Measurements from ENCODE around the gene LRRC27.

Gene LRRC27

DNA sequence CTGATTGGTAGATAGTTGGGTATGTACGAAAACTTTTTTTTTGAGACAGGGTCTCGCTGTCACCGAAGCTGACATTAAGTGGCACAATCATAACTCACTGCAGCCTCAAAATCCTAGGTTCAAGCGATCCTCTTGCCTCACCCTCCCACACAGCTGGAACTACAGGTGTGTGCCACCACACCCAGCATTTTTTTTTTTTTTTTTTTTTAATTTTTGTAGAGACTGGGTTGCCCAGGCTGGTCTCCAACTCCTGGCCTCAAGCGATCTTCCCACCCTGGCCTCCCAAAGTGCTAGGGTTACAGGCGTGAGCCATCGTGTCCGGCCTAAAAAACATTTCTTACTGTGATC lies 1.5 kb upstream of the LRRC27 start (continued):
- TF ChIP-seq, protein P1, sequence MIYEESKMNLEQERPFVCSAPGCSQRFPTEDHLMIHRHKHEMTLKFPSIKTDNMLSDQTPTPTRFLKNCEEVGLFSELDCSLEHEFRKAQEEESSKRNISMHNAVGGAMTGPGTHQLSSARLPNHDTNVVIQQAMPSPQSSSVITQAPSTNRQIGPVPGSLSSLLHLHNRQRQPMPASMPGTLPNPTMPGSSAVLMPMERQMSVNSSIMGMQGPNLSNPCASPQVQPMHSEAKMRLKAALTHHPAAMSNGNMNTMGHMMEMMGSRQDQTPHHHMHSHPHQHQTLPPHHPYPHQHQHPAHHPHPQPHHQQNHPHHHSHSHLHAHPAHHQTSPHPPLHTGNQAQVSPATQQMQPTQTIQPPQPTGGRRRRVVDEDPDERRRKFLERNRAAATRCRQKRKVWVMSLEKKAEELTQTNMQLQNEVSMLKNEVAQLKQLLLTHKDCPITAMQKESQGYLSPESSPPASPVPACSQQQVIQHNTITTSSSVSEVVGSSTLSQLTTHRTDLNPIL (CRISPR knock-in tag; IDR thresholded peaks at IDR 0.05; ENCODE audit: low read depth), result no peak
- TF ChIP-seq, protein P2, sequence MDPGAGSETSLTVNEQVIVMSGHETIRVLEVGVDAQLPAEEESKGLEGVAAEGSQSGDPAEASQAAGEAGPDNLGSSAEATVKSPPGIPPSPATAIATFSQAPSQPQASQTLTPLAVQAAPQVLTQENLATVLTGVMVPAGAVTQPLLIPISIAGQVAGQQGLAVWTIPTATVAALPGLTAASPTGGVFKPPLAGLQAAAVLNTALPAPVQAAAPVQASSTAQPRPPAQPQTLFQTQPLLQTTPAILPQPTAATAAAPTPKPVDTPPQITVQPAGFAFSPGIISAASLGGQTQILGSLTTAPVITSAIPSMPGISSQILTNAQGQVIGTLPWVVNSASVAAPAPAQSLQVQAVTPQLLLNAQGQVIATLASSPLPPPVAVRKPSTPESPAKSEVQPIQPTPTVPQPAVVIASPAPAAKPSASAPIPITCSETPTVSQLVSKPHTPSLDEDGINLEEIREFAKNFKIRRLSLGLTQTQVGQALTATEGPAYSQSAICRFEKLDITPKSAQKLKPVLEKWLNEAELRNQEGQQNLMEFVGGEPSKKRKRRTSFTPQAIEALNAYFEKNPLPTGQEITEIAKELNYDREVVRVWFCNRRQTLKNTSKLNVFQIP (CRISPR knock-in tag; IDR thresholded peaks at IDR 0.05; ENCODE audit: borderline replicate concordance, low read depth), result no peak
- TF ChIP-seq ZNF565 (CRISPR knock-in tag; conservative IDR thresholded peaks at IDR 0.05; ENCODE audit: low read depth) (no peak), ZFP3 (CRISPR knock-in tag; IDR thresholded peaks at IDR 0.05) (no peak), ESRRG (CRISPR knock-in tag; IDR thresholded peaks at IDR 0.05) (no peak), TCF4 (CRISPR knock-in tag; IDR thresholded peaks at IDR 0.05; ENCODE audit: borderline replicate concordance) (no peak), CSDC2 (CRISPR knock-in tag; IDR thresholded peaks at IDR 0.05) (no peak), ZC3H10 (CRISPR knock-in tag; IDR thresholded peaks at IDR 0.05) (no peak)
- TF ChIP-seq, protein P3, sequence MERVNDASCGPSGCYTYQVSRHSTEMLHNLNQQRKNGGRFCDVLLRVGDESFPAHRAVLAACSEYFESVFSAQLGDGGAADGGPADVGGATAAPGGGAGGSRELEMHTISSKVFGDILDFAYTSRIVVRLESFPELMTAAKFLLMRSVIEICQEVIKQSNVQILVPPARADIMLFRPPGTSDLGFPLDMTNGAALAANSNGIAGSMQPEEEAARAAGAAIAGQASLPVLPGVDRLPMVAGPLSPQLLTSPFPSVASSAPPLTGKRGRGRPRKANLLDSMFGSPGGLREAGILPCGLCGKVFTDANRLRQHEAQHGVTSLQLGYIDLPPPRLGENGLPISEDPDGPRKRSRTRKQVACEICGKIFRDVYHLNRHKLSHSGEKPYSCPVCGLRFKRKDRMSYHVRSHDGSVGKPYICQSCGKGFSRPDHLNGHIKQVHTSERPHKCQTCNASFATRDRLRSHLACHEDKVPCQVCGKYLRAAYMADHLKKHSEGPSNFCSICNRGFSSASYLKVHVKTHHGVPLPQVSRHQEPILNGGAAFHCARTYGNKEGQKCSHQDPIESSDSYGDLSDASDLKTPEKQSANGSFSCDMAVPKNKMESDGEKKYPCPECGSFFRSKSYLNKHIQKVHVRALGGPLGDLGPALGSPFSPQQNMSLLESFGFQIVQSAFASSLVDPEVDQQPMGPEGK (CRISPR knock-in tag; IDR thresholded peaks at IDR 0.05; ENCODE audit: borderline replicate concordance), result no peak

DNA sequence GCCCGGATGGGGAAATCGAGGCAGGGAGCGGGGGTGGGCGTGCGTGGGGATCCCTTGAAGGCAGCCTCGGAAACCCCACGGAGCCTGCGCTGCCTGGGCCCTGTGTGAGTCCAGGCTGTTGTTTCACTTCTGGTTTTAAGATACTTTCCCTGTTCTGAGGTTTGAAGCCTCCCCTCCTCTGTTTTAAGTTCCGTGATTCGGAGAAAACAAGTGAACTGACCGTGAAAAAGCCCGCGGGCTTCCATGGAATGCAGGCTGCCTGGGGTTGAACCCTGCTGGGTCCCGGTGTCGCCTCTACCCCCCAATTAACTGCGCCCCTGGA lies 401 bp downstream of the LRRC27 start:
- TF ChIP-seq ZC3H10 (CRISPR knock-in tag; IDR thresholded peaks at IDR 0.05) (no peak), PPARA (CRISPR knock-in tag; IDR thresholded peaks at IDR 0.05; ENCODE audit: borderline replicate concordance) (no peak), BACH2 (CRISPR knock-in tag; IDR thresholded peaks at IDR 0.05; ENCODE audit: borderline replicate concordance) (no peak), ESRRG (CRISPR knock-in tag; IDR thresholded peaks at IDR 0.05) (no peak), RARB (CRISPR knock-in tag; IDR thresholded peaks at IDR 0.05) (no peak), ZNF8 (CRISPR knock-in tag; IDR thresholded peaks at IDR 0.05) (no peak), ZFP3 (CRISPR knock-in tag; IDR thresholded peaks at IDR 0.05) (no peak), OSR1 (CRISPR knock-in tag; IDR thresholded peaks at IDR 0.05) (no peak)
- TF ChIP-seq, protein P2 (CRISPR knock-in tag; IDR thresholded peaks at IDR 0.05; ENCODE audit: borderline replicate concordance, low read depth), result no peak
- TF ChIP-seq, protein P4, sequence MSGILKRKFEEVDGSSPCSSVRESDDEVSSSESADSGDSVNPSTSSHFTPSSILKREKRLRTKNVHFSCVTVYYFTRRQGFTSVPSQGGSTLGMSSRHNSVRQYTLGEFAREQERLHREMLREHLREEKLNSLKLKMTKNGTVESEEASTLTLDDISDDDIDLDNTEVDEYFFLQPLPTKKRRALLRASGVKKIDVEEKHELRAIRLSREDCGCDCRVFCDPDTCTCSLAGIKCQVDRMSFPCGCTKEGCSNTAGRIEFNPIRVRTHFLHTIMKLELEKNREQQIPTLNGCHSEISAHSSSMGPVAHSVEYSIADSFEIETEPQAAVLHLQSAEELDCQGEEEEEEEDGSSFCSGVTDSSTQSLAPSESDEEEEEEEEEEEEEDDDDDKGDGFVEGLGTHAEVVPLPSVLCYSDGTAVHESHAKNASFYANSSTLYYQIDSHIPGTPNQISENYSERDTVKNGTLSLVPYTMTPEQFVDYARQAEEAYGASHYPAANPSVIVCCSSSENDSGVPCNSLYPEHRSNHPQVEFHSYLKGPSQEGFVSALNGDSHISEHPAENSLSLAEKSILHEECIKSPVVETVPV (CRISPR knock-in tag; IDR thresholded peaks at IDR 0.05), result no peak
- TF ChIP-seq, protein P1 (CRISPR knock-in tag; IDR thresholded peaks at IDR 0.05; ENCODE audit: low read depth), result no peak
- ATAC-seq, result peak; percentile 15

DNA sequence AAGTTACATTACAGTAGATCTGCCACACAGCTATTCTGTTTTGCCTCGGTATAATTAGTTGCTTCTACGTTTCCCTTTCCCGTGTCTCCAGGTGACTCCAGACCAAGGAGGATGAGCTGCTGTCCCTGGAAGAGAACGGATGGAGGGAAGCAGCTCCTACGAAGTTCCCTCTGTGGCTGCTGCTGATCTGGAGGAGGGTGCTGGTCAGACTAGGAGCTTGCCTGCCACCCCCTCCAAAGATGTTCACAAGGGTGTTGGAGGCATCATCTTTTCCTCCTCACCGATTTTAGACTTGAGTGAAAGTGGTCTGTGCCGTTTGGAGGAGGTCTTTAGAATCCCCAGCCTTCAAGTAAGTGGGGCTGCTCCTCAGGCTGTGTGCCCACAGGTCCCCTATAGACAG lies 1.4 kb downstream of the LRRC27 start:
- no peak for ATAC-seq
- TF ChIP-seq RARB (CRISPR knock-in tag; IDR thresholded peaks at IDR 0.05) (no peak), ZFP3 (CRISPR knock-in tag; IDR thresholded peaks at IDR 0.05) (no peak), ZNF565 (CRISPR knock-in tag; conservative IDR thresholded peaks at IDR 0.05; ENCODE audit: low read depth) (no peak), ZFP30 (CRISPR knock-in tag; IDR thresholded peaks at IDR 0.05) (no peak), ARNTL (CRISPR knock-in tag; IDR thresholded peaks at IDR 0.05; ENCODE audit: borderline replicate concordance, low read depth) (no peak), TOX (CRISPR knock-in tag; IDR thresholded peaks at IDR 0.05; ENCODE audit: borderline replicate concordance) (no peak), ZNF8 (CRISPR knock-in tag; IDR thresholded peaks at IDR 0.05) (no peak), OSR1 (CRISPR knock-in tag; IDR thresholded peaks at IDR 0.05) (no peak), GLIS3 (CRISPR knock-in tag; IDR thresholded peaks at IDR 0.05) (no peak)
- TF ChIP-seq, protein P2 (CRISPR knock-in tag; IDR thresholded peaks at IDR 0.05; ENCODE audit: borderline replicate concordance, low read depth), result no peak
- TF ChIP-seq, protein P5, sequence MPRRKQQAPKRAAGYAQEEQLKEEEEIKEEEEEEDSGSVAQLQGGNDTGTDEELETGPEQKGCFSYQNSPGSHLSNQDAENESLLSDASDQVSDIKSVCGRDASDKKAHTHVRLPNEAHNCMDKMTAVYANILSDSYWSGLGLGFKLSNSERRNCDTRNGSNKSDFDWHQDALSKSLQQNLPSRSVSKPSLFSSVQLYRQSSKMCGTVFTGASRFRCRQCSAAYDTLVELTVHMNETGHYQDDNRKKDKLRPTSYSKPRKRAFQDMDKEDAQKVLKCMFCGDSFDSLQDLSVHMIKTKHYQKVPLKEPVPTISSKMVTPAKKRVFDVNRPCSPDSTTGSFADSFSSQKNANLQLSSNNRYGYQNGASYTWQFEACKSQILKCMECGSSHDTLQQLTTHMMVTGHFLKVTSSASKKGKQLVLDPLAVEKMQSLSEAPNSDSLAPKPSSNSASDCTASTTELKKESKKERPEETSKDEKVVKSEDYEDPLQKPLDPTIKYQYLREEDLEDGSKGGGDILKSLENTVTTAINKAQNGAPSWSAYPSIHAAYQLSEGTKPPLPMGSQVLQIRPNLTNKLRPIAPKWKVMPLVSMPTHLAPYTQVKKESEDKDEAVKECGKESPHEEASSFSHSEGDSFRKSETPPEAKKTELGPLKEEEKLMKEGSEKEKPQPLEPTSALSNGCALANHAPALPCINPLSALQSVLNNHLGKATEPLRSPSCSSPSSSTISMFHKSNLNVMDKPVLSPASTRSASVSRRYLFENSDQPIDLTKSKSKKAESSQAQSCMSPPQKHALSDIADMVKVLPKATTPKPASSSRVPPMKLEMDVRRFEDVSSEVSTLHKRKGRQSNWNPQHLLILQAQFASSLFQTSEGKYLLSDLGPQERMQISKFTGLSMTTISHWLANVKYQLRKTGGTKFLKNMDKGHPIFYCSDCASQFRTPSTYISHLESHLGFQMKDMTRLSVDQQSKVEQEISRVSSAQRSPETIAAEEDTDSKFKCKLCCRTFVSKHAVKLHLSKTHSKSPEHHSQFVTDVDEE (CRISPR knock-in tag; IDR thresholded peaks at IDR 0.05), result no peak
- TF ChIP-seq, protein P3 (CRISPR knock-in tag; IDR thresholded peaks at IDR 0.05; ENCODE audit: borderline replicate concordance), result no peak
